HG02840 (cell line): ENCODE measurements around the gene CABP4.
A peak's percentile ranks its signal among the peaks of the same experiment; 100 is the strongest.
"Not testable (repeated sequence)": the region's sequence is repeated elsewhere in the genome, so short reads cannot be mapped to it uniquely, and the experiment has no call there.

Source experiments
- ATAC-seq: cut with Tn5 transposase; IDR thresholded peaks from one replicate; pipeline ENCODE4 v1.9.1; 2021; ENCODE audit warnings: mild to moderate bottlenecking, moderate library complexity, moderate number of reproducible peaks; ENCODE audit not compliant: unreplicated experiment, low FRiP score

The CABP4 gene

DNA sequence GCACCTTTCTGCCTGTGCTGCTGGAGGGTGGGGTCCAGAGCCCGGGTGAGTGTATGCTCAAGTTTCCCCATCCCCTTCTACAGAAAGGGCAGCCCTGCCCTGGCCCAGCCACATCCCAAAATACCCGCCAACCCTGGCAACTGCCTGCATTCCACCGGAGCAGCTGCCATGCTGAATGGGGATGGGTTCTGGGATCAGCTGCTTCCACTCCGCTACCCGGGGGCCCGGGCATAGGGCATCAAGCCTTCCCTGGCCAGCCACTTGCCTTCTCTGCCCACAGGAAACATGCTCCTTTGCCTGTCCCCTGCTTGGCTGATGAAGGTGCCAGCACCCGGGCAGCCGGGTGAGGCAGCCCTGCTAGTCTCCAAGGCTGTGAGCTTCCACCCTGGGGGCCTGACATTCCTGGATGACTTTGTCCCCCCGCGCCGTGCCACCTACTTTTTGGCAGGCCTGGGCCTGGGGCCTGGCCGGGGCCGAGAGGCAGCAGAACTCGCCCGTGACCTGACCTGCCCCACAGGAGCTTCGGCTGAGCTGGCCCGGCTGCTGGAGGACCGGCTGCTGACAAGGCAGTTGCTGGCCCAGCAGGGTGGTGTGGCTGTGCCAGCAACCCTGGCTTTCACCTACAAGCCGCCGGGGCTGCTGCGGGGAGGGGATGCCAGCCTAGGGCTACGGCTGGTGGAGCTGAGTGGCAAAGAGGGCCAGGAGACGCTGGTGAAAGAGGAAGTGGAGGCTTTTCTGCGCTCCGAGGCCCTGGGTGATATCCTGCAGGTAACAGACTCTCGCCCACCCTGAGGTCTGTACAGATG, 36.5 kb upstream of the CABP4 start:
- no peak for ATAC-seq

DNA sequence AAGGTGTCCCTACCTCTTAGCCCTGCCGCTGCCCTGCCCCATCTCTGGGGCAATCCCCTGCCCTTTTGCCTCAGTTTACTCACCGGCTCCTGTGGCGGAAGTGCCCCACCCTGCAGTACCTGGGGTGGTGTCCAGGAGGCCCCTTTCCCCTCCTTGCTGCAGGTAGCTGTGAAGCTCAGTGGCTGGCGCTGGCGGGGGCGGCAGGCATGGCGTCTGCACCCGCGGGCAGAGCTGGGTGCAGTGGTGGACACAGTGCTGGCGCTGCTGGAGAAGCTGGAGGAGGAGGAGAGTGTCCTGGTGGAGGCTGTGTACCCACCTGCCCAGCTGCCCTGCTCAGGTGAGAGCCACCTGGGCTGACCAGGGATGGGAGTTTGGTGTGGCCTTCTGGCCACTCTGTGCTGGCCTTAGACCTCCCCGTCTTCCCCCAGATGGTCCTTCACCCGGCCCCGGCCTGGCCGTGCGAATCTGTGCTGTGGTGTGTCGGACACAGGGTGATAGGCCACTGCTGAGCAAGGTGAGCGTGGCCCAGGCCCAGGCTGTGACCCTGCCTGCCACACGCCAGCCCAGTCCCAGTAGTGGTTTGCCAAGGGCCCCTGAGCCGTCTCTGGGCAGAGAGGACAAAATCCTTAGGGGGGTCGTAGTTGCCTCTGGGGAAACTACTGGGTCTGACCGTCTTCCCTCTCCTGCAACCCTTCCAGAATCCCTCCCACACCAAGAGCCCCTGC, 35.7 kb upstream of the CABP4 start:
- no peak for ATAC-seq

DNA sequence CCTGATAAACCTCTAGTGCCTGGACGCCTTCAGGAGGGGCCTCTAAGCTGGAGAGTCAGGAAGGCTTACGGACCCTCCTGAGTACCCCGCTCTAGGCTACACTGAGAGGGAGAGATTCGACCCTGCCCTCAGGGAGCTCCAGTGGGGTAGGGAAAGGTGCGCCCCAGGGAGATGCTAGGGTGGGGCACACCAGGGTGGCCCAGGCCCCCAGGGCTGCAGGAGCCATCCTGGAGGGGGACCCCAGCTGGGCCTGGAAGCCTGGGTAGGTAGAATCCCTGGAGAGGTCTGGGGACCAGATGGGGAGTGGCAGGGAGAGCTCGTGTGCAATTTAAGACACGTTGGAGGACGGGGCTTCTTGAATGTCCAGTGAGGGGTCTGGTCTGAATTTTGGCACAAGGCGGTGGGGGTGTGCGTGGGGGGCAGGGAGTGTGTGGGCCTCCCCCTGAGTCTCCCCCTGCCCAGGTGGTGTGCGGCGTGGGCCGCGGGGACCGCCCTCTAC, 35.0 kb upstream of the CABP4 start:
- ATAC-seq, result no peak

DNA sequence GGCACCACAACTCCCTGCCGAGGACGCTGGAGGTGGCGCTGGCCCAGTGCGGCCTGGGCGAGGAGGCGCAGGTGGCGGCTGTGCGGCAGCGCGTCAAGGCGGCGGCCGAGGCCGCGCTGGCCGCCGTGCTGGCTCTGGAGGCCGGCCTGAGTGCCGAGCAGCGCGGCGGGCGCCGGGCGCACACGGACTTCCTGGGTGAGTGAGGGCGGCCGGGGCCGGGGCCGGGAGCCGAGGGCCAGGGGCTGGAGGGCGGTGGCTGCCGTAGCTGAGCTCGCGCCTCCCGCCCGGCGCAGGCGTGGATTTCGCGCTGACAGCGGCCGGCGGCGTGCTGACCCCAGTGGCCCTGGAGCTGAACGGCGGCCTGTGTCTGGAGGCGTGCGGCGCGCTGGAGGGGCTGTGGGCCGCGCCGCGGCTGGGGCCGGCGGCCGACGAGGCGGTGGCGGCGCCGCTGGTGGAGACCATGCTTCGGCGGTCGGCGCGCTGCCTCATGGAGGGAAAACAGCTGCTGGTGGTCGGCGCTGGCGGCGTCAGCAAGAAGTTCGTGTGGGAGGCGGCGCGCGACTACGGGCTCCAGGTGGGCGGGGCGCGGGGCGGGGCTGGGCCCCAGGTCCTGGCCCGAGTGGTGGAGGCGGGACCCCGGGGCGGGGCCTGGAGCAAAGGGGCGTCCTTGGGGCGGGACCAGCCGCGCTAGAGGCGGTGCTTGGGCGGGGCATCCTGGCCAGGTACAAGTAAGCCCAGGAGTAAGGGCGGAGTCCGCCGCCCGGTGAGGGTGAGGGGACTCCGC, 34.3 kb upstream of the CABP4 start:
- peak; percentile 77 for ATAC-seq

DNA sequence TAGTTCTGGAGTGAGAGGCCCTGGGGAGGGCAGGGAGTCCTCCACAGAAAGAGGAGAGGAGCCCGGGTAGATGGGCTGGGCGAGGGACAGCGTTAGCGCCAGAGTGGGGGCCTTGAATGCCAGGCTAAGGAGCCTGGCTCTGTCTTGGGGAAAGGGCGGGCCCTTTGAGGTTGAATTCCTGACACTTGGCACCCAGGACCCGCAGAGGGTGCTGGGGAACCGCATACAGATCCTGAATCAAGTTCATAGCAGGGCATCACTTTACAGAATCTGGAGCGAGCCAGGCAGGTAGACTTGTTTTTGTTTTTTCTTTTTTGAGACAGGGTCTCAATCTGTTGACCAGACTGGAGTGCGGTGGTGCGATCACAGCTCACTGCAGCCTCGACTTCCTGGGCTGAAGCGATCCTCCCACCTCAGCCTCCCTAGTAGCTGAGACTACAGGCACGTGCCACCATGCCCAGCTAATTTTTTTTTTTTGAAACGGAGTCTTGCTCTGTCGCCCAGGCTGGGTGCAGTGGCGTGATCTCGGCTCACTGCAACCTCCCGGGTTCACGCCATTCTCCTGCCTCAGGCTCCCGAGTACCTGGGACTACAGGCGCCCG, 33.6 kb upstream of the CABP4 start:
- ATAC-seq, result no peak

DNA sequence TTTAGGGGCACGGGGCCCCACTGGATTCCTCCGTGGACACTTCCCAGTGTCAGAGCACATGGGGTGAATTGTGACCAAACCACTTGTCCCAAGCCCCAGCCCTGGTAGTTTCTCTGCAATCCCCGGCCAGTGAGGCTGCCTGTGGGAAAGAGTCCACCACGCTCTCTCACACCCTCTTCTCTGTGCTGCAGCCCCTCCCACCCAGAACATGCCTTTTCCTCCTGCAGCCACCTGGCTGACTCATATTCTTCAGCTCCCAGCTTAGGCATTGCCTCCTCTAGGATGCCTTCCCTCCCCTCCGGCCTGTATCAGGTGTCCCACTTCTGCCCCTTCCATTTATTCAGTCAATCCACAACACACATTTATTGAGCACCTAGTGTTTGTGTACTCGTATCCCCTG, 32.3 kb upstream of the CABP4 start:
- no peak for ATAC-seq

DNA sequence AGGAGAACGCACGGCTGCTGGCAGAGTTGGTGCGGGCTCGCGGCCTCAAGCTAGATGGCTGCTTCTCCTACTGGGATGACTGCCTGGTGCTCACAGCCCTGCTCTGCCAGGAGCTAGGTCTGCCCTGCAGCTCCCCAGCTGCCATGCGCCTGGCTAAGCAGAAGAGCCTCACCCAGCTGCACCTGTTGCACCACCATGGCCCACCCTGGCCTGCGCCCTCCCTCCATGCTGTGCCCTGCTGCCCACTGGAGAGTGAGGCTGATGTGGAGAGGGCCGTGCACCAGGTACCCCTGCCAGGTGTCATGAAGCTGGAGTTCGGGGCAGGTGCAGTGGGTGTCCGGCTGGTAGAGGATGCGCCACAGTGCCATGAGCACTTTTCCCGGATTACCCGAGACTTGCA, 31.7 kb upstream of the CABP4 start:
- ATAC-seq, result no peak

DNA sequence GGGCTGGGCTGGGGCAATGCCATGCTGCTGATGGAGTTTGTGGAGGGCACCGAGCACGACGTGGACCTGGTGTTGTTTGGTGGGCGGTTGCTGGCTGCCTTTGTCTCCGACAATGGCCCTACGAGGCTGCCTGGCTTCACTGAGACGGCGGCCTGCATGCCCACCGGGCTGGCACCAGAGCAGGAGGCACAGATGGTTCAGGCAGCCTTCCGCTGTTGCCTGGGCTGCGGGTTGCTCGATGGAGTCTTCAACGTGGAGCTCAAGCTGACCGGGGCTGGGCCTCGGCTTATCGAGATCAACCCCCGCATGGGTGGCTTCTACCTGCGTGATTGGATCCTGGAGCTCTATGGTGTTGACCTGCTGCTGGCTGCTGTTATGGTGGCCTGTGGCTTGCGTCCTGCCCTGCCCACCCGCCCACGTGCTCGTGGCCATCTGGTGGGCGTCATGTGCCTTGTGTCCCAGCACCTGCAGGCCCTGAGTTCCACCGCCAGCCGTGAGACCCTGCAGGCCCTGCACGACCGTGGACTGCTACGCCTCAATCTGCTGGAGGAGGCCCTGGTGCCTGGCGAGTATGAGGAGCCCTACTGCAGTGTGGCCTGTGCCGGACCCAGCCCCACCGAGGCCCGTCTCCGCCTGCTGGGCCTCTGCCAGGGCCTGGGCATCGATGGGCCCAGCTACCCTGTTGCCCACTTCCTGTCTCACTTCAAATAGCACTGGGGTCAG, 31.1 kb upstream of the CABP4 start:
- ATAC-seq, result no peak

DNA sequence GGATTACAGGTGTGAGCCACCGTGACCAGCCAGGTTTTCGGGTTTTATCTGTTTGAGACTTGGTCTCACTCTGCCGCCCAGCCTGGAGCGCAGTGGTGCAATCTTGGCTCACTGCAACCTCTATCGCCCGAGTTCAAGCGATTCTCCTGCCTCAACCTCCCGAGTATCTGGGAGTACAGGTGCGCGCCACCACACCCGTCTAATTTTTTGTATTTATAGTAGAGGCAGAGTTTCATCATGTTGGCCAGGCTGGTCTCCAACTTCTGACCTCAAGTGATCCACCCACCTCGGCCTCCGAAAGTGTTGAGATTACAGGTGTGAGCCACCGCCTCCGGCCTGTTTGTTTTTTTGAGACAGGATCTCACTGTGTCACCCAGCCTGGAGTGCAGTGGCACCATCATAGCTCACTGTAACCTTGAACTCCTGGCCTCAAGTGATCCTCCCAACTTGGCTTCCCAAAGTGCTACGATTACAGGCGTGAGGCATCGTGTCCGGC, 27.7 kb upstream of the CABP4 start:
- ATAC-seq, result not testable (repeated sequence)

DNA sequence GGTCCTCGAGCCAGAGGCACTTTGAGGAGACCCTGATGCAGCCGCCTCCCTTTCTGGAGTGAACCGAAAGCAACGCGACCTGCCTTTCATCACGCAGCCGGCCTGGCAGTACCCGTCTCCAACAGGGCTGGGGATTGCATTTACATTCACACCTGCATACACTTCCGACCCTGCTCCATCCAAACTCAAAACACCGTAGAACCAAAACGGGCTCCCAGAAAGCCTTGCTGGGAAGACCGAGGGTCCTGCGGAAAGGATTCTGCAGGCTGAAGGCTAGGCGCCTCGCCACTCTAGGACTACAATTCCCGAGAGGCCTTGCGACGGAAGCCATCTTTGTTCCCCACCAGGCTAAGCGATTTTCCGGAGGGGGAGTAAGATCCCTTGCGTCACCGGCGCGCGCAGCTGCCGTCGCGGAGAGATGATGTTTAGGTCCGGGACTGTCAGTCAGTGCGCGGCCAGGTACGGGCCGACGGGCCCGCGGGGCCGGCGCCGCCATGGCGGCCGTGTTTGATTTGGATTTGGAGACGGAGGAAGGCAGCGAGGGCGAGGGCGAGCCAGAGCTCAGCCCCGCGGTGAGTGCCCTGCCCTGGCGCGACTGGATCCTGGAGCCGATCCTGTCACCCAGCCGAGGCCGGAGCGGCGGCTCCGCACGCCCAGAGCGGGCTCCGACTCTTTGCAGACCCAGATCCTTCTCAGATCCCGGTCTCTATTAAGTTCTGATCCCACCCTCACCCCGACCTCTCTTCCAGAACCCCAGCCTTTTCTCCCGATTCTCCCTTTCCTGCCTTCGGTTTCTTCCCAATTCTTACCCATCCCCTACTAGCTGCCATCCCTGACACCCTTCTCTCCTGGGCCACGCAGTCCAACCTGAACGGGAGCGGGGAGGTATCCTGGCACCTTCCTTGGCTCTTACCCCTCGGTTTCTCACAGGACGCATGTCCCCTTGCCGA, 26.8 kb upstream of the CABP4 start, which contains the start of gene RPS6KB2:
Gene RPS6KB2 (plus strand): TSS at position 443 of the 950 bp plus-strand sequence. CDS start 52 bp downstream, at position 495.
- ATAC-seq, result peak; percentile 76

DNA sequence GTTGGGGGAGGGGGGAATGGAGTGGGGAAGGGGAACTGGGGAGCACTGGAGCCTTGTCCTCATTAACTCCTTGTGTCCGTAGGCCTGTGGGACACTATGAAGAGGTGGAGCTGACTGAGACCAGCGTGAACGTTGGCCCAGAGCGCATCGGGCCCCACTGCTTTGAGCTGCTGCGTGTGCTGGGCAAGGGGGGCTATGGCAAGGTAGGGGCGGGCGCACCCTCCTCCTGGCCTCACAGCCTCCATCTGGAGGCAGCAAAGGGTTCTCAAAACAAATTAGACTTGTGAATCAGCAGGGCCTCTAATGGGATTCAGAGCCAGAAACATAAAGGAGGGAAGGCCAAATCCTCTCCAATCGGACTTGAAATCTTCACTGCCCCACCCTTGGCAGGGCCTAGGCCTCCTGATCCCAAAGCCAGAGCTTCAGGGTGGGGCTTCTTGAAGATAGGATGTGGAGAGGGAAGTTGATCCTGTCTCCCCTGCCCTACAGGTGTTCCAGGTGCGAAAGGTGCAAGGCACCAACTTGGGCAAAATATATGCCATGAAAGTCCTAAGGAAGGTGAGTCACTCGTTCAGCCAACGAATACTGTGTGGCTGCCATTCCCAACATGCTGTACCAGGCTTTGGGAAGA, 26.0 kb upstream of the CABP4 start:
- no peak for ATAC-seq

DNA sequence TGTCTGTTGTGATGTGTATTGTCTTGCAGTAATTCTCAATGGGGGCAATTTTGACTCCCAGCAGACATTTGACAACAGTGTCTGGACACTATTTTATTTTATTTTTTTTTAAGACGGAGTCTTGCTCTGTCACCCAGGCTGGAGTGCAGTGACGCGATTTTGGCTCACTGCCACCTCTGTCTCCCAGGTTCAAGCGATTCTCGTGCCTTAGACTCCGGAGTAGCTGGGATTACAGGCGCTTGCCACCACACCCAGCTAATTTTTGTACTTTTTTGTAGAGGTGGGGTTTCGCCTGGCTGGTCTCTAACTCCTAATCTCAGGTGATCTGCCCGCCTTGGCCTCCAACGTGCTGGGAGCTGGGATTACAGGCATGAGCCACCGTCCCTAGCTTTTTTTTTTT, 25.4 kb upstream of the CABP4 start:
- no peak for ATAC-seq

DNA sequence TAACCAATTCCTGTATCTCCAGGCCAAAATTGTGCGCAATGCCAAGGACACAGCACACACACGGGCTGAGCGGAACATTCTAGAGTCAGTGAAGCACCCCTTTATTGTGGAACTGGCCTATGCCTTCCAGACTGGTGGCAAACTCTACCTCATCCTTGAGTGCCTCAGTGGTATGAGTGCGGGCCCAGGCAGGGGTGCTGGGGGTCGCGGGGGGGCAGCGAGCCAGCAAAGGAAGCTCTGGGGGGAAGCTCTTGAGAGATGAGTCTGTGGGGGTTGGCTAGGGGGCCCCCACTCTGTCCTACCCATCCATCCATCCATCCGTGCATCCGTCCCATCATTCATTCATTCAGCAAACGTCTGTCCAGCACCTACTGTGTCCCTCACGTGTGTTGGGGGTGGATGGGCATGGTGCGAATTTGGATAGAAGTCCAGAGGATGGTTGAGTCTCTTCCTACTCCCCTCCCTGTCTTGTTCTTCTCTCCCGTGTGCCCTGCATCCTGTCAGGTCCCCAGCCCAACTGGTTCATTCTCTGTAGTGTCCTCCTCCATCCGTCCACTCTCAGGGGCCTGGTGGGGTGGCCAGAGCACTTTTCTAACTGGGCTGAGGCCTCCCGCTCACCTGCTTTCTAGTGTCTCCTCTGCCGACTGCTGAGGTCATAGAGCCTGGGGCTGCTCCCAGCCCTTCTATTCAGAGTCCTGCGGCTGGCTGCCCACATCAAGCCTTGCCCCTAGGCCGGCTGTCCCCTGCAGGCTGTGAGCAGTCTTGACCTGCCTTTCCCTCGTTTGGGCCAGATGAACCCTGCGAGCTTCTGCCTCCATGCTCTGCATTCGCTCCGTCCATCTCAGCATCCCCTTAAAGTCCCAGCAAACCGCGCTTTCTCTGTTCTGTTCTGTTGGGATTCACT, 23.6 kb upstream of the CABP4 start:
- ATAC-seq, result no peak

DNA sequence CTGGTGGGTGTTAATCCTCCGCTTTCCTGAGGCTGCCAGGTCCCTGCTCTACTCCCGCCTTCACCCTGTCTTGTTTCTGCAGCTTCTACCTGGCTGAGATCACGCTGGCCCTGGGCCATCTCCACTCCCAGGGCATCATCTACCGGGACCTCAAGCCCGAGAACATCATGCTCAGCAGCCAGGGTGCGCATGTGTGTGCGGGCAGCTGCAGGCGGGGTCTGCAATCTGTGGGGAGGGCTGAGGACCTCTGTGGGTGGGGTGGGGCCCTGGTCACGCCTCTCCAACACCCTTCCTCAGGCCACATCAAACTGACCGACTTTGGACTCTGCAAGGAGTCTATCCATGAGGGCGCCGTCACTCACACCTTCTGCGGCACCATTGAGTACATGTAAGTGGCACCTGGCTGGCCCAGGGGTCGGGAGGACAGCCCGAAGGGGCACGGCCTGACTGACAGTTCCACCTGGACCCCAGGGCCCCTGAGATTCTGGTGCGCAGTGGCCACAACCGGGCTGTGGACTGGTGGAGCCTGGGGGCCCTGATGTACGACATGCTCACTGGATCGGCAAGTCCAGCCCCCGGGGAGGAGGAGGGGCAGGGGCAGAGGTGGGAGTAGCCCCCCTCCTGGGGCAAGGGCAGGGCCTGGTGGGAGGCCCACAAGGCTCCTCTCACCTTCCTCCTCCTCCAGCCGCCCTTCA, 22.4 kb upstream of the CABP4 start:
- no peak for ATAC-seq

DNA sequence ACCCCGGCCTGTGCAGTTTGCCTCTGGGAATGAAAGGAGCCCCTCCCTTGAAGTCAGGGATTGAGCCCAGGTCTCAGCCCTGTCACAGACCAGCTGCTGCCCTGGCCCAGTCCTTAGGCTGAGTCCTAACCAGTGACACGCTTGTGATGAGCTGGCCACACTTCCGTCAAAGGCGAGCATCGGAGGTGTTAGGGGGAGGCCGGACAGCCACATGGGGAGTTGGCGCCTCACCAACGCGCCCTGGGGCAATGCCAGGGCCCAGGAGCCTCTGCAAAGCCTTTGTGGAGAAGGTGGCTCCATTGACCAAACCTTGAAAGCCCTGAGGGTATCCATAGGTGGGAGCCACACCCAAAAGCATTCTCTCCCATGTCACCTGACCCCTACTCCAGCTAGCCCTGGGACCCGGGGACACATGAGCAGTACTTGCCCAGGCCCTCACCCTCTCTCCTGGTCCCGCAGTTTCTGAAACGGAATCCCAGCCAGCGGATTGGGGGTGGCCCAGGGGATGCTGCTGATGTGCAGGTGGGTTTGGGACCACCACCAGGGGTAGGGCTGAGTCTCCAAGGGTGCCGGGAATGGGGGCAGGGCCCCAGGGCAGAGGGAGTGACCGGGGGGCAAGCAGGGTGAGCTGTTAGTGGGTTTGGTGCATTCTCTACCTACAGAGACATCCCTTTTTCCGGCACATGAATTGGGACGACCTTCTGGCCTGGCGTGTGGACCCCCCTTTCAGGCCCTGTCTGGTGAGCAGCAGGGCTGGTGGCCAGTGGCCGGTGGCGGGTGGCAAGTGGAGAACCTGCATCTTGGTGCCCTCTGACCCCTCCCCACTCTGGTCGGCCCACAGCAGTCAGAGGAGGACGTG, 21.4 kb upstream of the CABP4 start:
- ATAC-seq, result no peak
